K562 (cell line): ENCODE results near the gene PPIA. TPM values are rescaled to one million over a fixed set of nuclear protein-coding genes. Genes with fewer than 3 reads are reported as not detected.

ENCODE experiments used
- CBX1 ChIP-seq: sonication (generic); IDR thresholded peaks from 2 replicates; pipeline ENCODE4 v1.6.1; 2016; ENCODE audit warnings: antibody characterized with exemption, low read depth, mild to moderate bottlenecking
- CBX2 ChIP-seq: fragments of 200-600 bp; sonication (generic); IDR thresholded peaks from one replicate; pipeline ENCODE4 v1.6.1; 2012; ENCODE audit warnings: mild to moderate bottlenecking, low read length, inconsistent platforms; ENCODE audit not compliant: insufficient read depth, poor library complexity, severe bottlenecking
- JUNB ChIP-seq: fragments of 450-650 bp; formaldehyde crosslinking; conservative IDR thresholded peaks from 2 replicates; pipeline ENCODE4 v1.4.0; 2020; ENCODE audit warnings: mild to moderate bottlenecking
- NFRKB ChIP-seq: fragments of 450-650 bp; IDR thresholded peaks from 2 replicates; pipeline ENCODE4 v1.6.1; 2016; ENCODE audit warnings: low read depth
- RBM25 ChIP-seq: fragments of 200-400 bp; formaldehyde crosslinking; IDR thresholded peaks from 2 replicates; pipeline ENCODE4 v1.6.1; 2018; ENCODE audit warnings: low read length, low read depth, moderate library complexity; ENCODE audit not compliant: severe bottlenecking
- ZNF263 ChIP-seq: sonication (generic); formaldehyde crosslinking; IDR thresholded peaks from 2 replicates; pipeline ENCODE4 v1.8.0; 2022; ENCODE audit warnings: mild to moderate bottlenecking, missing genetic modification reagents, borderline replicate concordance
- ZNF830 ChIP-seq: fragments of 250-450 bp; sonication (Bioruptor Pico); IDR thresholded peaks from 2 replicates; pipeline ENCODE4 v1.5.0; 2021; ENCODE audit warnings: mild to moderate bottlenecking
- polyA plus RNA-seq, 8 experiments: library from polyadenylated mRNA; depleted of rRNA in 4 of 8; stranded (reverse) in 5 of 8; unstranded in 3 of 8; fragments of >200 nt; fragmentation: Nextera tagmentation in 2 of 8; fragmentation: Illumina TruSeq in 1 of 8; extraction: Ambion mirVana in 2 of 8; extraction: Trizol in 1 of 8; gene quantifications; 2 replicates each; pipeline versions ENCODE4 v1.2.1 to v1.2.3, GENCODE V29; 2011 to 2014; ENCODE audit warnings: inconsistent platforms in 1 of 8, missing spikeins in 1 of 8
- total RNA-seq, 7 experiments: library from RNA; depleted of rRNA in 6 of 7; stranded (reverse); fragments of >200 nt in 6 of 7; fragmentation: Illumina TruSeq in 2 of 7; extraction: Trizol in 2 of 7; gene quantifications; 2 replicates each; pipeline versions ENCODE4 v1.2.1 to v1.2.3, GENCODE V29; 2011 to 2021; ENCODE audit warnings: low replicate concordance in 1 of 7
- TF ChIP-seq, protein P1 (sequence below): IDR thresholded peaks from 2 replicates; pipeline ENCODE4 v1.6.1; 2012; ENCODE audit warnings: low read depth, low read length, improper control_type of control experiment, borderline replicate concordance
- TF ChIP-seq, protein P2 (sequence below): fragments of 250-450 bp; sonication (Bioruptor Pico); IDR thresholded peaks from 2 replicates; pipeline ENCODE4 v1.8.0; 2022; ENCODE audit warnings: moderate library complexity, mild to moderate bottlenecking, inconsistent platforms
- TF ChIP-seq, protein P3 (sequence below): fragments of 250-450 bp; sonication (Bioruptor Pico); IDR thresholded peaks from 2 replicates; pipeline ENCODE4 v1.4.0; 2020; ENCODE audit warnings: mild to moderate bottlenecking, moderate library complexity, borderline replicate concordance

Gene PPIA
- total and polyA plus RNA-seq, 9 of the 15 experiments (the other 6 are each of a cell fraction or from before 2014, with no cell fraction given): 2,583 to 7,504 (median 3,973) TPM

DNA sequence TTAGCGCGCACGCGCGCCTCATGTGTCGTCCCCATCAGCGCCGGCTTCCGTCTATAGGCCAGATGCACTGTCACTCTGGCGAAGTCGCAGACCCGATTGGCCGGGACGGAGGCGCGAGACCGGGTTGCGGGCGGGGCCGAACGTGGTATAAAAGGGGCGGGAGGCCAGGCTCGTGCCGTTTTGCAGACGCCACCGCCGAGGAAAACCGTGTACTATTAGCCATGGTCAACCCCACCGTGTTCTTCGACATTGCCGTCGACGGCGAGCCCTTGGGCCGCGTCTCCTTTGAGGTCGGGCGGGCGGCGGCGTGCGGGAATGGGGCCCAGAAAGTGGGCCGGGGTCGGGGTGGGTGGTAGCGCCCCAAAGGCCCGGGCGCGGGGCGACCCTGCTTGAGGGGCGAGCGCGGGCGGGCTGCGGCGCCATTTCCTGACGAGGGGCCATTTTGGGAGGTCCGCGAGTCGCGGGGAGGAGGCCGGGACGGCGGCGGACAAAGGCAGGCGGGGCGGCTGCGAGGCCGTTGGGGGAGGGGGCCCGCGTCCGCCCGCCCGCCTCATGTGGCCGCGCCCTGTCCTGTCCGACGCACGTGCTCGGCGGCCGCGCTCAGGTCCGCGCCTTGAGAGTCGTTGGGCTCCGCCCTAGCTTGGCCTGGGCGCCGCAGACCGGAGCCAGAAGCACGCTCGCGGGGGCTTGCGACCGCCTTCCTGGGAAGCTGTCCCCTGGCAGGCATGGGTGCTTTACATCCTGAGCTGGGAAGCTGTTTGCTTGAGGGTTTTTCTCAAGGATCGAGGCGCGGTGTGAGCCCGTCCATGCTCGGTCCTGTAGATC, at the start of gene PPIA (continued):
- TF ChIP-seq RBM25 (peak; percentile 98), ZNF830 (no peak; the same call in none of the 2 replicates), NFRKB (peak; percentile 88), CBX1 (peak; percentile 26; the same call in 1 of the 2 replicates), ZNF263 (CRISPR knock-in tag) (no peak), JUNB (CRISPR knock-in tag) (no peak), CBX2 (no peak)
- TF ChIP-seq, protein P1, sequence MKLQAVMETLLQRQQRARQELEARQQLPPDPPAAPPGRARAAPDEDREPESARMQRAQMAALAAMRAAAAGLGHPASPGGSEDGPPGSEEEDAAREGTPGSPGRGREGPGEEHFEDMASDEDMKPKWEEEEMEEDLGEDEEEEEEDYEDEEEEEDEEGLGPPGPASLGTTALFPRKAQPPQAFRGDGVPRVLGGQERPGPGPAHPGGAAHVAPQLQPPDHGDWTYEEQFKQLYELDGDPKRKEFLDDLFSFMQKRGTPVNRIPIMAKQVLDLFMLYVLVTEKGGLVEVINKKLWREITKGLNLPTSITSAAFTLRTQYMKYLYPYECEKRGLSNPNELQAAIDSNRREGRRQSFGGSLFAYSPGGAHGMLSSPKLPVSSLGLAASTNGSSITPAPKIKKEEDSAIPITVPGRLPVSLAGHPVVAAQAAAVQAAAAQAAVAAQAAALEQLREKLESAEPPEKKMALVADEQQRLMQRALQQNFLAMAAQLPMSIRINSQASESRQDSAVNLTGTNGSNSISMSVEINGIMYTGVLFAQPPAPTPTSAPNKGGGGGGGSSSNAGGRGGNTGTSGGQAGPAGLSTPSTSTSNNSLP: no peak
- TF ChIP-seq, protein P2, sequence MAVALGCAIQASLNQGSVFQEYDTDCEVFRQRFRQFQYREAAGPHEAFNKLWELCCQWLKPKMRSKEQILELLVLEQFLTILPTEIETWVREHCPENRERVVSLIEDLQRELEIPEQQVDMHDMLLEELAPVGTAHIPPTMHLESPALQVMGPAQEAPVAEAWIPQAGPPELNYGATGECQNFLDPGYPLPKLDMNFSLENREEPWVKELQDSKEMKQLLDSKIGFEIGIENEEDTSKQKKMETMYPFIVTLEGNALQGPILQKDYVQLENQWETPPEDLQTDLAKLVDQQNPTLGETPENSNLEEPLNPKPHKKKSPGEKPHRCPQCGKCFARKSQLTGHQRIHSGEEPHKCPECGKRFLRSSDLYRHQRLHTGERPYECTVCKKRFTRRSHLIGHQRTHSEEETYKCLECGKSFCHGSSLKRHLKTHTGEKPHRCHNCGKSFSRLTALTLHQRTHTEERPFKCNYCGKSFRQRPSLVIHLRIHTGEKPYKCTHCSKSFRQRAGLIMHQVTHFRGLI (CRISPR knock-in tag): no peak
- TF ChIP-seq, protein P3, sequence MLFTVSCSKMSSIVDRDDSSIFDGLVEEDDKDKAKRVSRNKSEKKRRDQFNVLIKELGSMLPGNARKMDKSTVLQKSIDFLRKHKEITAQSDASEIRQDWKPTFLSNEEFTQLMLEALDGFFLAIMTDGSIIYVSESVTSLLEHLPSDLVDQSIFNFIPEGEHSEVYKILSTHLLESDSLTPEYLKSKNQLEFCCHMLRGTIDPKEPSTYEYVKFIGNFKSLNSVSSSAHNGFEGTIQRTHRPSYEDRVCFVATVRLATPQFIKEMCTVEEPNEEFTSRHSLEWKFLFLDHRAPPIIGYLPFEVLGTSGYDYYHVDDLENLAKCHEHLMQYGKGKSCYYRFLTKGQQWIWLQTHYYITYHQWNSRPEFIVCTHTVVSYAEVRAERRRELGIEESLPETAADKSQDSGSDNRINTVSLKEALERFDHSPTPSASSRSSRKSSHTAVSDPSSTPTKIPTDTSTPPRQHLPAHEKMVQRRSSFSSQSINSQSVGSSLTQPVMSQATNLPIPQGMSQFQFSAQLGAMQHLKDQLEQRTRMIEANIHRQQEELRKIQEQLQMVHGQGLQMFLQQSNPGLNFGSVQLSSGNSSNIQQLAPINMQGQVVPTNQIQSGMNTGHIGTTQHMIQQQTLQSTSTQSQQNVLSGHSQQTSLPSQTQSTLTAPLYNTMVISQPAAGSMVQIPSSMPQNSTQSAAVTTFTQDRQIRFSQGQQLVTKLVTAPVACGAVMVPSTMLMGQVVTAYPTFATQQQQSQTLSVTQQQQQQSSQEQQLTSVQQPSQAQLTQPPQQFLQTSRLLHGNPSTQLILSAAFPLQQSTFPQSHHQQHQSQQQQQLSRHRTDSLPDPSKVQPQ (CRISPR knock-in tag): no peak
